Thoracic aorta (tissue), 2 donors: ENCODE measurements around the gene TUBB2B. TPM values are rescaled to one million over a fixed set of nuclear protein-coding genes. Genes with fewer than 3 reads are reported as not detected.

Experiments
- ATAC-seq: fragments of 150-250 bp; one replicate; pipeline ENCODE4 v1.8.0; 2017; ENCODE audit warnings: low read depth; ENCODE audit not compliant: insufficient number of reproducible peaks, low FRiP score
- DNase-seq: peaks from one replicate; pipeline ENCODE4 v3.0.0-alpha.2; 2020; ENCODE audit warnings: low spot score
- H3K27ac ChIP-seq, 2 donors: fragments of 200-600 bp; sonication (generic); 1 replicate in 1 of 2; 2 replicates in 1 of 2; pipeline ENCODE4 v1.5.1; 2016; ENCODE audit warnings: mild to moderate bottlenecking in 2 of 2, moderate library complexity in 2 of 2
- H3K27me3 ChIP-seq: fragments of 200-600 bp; sonication (generic); replicated peaks from 2 replicates; pipeline ENCODE4 v1.6.0; 2016; ENCODE audit warnings: mild to moderate bottlenecking; ENCODE audit not compliant: insufficient read depth
- H3K36me3 ChIP-seq: fragments of 200-600 bp; sonication (generic); one replicate; pipeline ENCODE4 v1.5.1; 2016
- H3K4me1 ChIP-seq, 2 donors: fragments of 200-600 bp; sonication (generic); 1 replicate in 1 of 2; 2 replicates in 1 of 2; pipeline versions ENCODE4 v1.5.1 to v1.6.0; 2016; ENCODE audit warnings: low read depth in 2 of 2, mild to moderate bottlenecking in 1 of 2; ENCODE audit not compliant: control insufficient read depth in 1 of 2
- H3K4me3 ChIP-seq: fragments of 200-600 bp; sonication (generic); 2 replicates; pipeline ENCODE4 v1.5.1; 2016; ENCODE audit warnings: mild to moderate bottlenecking
- H3K9me3 ChIP-seq: fragments of 200-600 bp; sonication (generic); 2 replicates; pipeline ENCODE4 v1.5.1; 2016
- total RNA-seq, 2 donors: library from RNA; depleted of rRNA; stranded (reverse); fragments of >200 nt; gene quantifications; one replicate each; pipeline versions ENCODE4 v1.1.0 to v1.2.3, GENCODE V29; 2016
- TF ChIP-seq, protein P1 (sequence below): fragments of 200-600 bp; sonication (generic); IDR thresholded peaks from one replicate; pipeline ENCODE4 v1.5.1; 2019; ENCODE audit warnings: antibody characterized with exemption

Gene TUBB2B
- total RNA-seq, 2 donors from 2014 or later, result 1.8 to 3.2 TPM

DNA sequence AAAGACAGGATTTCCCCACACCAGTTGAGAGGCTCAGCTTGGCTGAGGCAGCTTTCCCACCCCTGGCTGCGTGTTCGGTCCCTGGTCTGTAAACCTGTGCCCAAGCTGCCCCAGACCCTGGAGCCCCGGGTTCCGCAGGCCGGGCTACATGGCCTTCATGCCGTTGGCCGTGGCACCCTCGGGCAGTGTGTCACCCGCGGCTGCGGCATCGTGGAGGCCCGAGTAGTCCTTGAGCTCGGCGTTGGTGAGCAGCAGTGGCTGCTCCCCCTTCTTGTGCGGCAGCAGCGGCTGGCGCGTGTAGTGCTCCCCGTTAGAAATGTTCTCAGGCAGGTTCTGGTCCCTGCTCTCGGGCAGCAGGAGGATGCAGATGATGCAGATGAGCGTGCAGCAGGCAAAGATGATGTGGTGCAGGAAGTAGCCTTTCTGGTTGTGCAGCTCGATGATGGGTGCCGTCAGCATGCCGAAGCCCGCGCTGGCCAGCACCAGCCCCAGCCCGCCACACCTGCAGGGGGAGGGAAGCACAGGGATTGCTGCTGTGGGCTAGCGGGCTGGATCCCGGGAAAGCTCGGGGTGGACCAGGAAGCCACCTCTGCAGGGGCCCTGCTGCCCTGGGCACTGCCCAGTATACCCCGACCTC lies 45.6 kb upstream of the TUBB2B start:
- Histone ChIP-seq H3K4me3 (no peak overlapping the region), H3K36me3 (peaks cover 26% of the 10 kb centered on the region)
- ATAC-seq, result no peak

DNA sequence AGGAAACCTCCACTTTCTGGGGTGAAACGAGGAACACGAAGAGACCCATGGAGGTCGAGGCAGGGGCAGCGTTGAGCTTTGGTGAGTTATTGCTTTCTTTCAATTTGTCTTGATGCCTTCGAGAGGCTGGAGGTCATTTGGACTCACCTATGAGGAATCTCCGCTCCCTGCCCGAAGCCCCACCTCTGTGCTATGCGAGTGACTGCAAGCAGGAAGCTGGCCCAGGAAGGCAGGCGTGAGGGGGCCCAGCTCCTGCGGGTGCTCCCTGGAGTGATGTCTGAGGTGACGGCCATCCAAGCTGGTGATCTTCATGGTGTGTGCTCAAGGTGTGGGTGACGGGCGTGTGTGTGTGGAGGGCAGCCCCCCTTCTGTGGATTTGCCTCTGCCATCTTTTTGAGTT lies 44.3 kb upstream of the TUBB2B start:
- ATAC-seq (no peak), DNase-seq (no peak)
- peaks cover 26% of the 10 kb centered on the region for H3K36me3 ChIP-seq
- TF ChIP-seq, protein P1, sequence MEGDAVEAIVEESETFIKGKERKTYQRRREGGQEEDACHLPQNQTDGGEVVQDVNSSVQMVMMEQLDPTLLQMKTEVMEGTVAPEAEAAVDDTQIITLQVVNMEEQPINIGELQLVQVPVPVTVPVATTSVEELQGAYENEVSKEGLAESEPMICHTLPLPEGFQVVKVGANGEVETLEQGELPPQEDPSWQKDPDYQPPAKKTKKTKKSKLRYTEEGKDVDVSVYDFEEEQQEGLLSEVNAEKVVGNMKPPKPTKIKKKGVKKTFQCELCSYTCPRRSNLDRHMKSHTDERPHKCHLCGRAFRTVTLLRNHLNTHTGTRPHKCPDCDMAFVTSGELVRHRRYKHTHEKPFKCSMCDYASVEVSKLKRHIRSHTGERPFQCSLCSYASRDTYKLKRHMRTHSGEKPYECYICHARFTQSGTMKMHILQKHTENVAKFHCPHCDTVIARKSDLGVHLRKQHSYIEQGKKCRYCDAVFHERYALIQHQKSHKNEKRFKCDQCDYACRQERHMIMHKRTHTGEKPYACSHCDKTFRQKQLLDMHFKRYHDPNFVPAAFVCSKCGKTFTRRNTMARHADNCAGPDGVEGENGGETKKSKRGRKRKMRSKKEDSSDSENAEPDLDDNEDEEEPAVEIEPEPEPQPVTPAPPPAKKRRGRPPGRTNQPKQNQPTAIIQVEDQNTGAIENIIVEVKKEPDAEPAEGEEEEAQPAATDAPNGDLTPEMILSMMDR, result no peak
- H3K27ac ChIP-seq, result no peak overlapping the region
- no peaks in the 10 kb centered on the region for H3K9me3 ChIP-seq
- no peaks in the 10 kb centered on the region for H3K4me1 ChIP-seq
- no peaks in the 10 kb centered on the region for H3K27me3 ChIP-seq
- H3K4me3 ChIP-seq, result no peak overlapping the region

More for the DNA sequence above, 45.6 kb upstream of the TUBB2B start:
- DNase-seq, result no peak
- H3K9me3 ChIP-seq, result no peaks in the 10 kb centered on the region
- no peaks in the 10 kb centered on the region for H3K27me3 ChIP-seq
- TF ChIP-seq, protein P1, result no peak
- H3K4me1 ChIP-seq, result no peaks in the 10 kb centered on the region
- H3K27ac ChIP-seq, result no peak overlapping the region

DNA sequence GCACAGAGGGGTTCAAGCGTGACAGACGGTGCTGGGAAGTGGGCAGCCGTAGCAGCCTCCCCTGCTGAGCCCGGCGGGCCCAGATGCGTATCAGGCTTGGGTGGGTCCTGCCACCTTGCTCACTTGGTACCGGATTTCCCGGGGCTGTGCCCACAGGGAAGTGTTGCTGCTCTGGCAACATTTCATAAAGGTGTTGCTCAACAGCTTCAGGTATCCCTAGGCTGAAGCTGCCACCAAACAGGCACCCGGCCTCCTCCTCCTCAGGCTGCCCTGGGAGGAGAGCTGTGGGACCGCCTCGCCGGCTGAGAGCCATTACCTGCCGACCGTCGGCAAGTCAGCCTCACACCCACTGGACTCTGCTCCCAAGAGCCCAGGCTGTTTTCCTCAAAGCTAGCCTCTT lies 42.8 kb upstream of the TUBB2B start:
- Histone ChIP-seq H3K9me3 (no peaks in the 10 kb centered on the region), H3K4me3 (no peak overlapping the region), H3K27me3 (no peaks in the 10 kb centered on the region), H3K36me3 (peaks cover 26% of the 10 kb centered on the region), H3K27ac (no peak overlapping the region), H3K4me1 (no peaks in the 10 kb centered on the region)
- DNase-seq (no peak), ATAC-seq (no peak)
- TF ChIP-seq, protein P1, result no peak

DNA sequence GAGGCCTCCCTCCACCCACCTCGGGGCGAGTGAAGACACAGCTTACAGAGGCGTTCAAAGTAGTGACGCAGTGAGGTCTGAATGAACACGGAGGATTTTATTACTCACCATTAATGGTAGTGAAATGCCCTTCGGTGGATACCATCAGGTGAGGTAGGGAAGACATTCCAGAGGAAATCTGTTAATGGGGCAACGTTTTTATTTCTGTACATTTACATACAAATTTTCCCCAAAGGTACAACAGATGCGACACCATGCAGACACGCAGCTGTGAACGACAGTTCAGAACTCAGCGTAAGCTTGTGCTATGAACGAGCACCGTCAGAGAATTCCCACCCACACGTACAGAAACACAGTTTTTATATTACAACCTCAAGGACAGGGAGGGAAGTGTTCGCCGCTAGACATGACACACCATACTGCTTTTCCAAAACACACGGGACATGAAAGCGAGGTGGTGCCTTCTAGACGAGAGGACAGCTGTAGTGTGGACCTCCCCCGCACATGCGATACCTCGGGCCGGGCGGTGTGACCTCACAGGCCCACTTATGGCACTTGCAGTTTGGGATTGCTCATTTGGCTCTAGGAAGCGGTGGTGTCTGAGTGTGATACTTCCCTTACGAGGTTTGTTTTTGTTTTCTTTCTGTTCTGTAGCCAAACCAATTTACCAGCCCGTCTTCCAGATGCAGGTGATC lies 42.0 kb upstream of the TUBB2B start:
- no peak for ATAC-seq
- Histone ChIP-seq H3K9me3 (no peaks in the 10 kb centered on the region), H3K36me3 (peaks cover 26% of the 10 kb centered on the region), H3K27ac (no peak overlapping the region), H3K4me1 (no peaks in the 10 kb centered on the region), H3K4me3 (no peak overlapping the region), H3K27me3 (no peaks in the 10 kb centered on the region)
- TF ChIP-seq, protein P1, result no peak
- DNase-seq, result no peak

DNA sequence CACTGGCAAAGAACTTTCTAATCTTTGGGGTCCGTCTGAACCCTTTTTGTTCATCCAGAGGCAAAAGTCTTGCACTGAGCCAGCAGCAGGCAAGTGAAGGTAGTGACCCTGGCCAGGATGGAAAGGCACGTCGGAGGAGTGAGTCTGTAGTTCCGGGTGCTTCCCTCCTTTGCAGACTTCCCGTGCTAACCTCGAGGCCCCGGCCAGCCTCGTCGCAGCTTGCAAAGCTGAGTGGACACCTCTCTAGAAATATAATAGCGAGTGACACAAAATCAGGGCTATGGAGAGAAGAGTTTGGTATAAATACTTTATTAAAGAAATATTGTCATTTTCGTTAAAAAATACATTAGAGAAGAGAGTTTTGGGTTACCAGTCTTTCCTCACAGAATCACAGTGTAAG lies 41.2 kb upstream of the TUBB2B start:
- no peak for DNase-seq

More for the DNA sequence above, 41.2 kb upstream of the TUBB2B start:
- no peak for ATAC-seq
- Histone ChIP-seq H3K4me1 (no peaks in the 10 kb centered on the region), H3K9me3 (no peaks in the 10 kb centered on the region), H3K4me3 (no peak overlapping the region), H3K27me3 (no peaks in the 10 kb centered on the region), H3K36me3 (peaks cover 28% of the 10 kb centered on the region), H3K27ac (no peak overlapping the region)
- TF ChIP-seq, protein P1, result no peak
